Measurements from ENCODE around the gene RNU5B-1.
"Not testable (repeated sequence)": the region's sequence is repeated elsewhere in the genome, so short reads cannot be mapped to it uniquely, and the experiment has no call there.

Gene RNU5B-1

DNA sequence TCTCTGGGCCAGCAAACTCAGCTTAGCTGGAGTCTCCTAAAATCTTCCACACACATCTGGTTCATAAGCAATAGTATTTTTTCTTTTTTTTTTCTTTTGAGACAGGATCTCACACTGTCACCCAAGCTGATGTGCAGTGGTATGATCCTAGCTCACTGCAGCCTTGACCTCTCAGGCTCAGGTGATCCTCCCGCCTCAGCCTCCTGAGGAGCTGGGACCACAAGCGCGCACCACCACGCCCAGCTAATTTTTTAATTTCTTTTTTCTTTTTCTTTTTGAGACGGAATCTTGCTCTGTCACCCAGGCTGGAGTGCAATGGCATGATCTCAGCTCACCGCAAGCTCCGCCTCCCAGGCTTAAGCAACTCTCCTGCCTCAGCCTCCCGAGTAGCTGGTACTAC lies 34.3 kb downstream of the RNU5B-1 start:
- no peak for FAIRE-seq
- DNase-seq (ENCODE audit: insufficient read length, low spot score), result no peak

GRCh38 chr15:65339416-65339815 lies 34.9 kb downstream of the RNU5B-1 start:
- DNase-seq (ENCODE audit: insufficient read length, low spot score), result no peak
- no peak for FAIRE-seq

DNA sequence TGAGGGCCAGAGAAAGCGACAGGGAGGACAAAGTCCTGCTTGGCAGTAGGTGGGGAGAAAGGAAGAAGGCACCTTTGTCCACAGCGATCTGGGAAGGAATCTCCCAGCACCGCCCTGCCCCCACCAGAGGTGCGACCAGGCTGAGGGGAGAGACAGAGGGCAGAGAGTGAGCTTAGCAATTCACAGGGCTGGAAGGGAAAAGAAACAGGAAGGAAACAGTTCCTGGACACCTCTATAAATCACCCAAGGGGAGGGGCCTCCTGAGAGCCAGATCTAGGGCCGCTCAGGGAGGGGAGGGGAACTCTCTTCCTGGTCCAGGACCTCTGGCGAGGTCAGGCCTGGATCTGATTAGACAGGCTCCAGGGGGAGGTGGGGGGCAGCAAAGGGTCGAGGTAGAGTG lies 35.4 kb downstream of the RNU5B-1 start:
- DNase-seq (ENCODE audit: insufficient read length, low spot score) (no peak), FAIRE-seq (no peak)

GRCh38 chr15:65342493-65342892 lies 38.0 kb downstream of the RNU5B-1 start:
- no peak for FAIRE-seq

GRCh38 chr15:65343374-65343981 lies 39.0 kb downstream of the RNU5B-1 start:
- no peak for DNase-seq (ENCODE audit: insufficient read length, low spot score)
- FAIRE-seq, result no peak

More at GRCh38 chr15:65342493-65342892, 38.0 kb downstream of the RNU5B-1 start:
- no peak for DNase-seq (ENCODE audit: insufficient read length, low spot score)

DNA sequence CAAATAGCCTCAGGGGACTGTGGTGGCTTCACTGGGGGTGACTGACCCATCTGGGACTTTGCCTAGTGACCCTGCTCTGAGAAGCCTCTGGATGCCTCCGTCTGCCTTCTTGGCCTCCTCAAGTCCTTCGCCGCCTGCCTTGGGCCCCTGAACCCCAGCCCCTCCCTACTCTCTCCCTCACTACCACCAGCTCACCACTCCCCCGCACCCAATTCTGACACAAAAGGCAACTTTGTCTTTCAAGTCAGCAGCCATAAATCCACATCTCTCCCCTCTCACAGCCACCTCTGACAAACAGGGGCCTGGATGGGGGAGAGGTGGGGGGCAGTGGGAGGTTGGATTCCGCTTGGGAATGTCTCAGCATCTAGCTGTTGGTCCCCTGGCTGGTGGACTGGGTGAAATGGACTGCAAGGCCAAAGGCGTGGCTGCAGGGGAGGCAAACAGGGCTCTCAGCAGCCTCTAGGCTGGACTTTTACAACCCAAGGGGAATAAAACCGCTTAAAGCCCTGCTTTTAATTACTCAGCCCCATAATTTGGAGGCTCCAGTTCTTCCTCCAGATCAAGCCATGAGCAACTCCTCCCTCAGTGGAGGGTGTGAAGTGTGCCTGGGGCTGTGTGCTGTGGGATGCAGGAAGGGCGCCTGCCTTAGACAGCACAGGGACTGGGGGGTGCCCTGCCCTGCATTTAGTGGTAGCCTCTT lies 39.9 kb downstream of the RNU5B-1 start:
- no peak for DNase-seq (ENCODE audit: insufficient read length, low spot score)
- no peak for FAIRE-seq

GRCh38 chr15:65344914-65345275 lies 40.4 kb downstream of the RNU5B-1 start:
- FAIRE-seq, result no peak
- DNase-seq (ENCODE audit: insufficient read length, low spot score), result no peak

DNA sequence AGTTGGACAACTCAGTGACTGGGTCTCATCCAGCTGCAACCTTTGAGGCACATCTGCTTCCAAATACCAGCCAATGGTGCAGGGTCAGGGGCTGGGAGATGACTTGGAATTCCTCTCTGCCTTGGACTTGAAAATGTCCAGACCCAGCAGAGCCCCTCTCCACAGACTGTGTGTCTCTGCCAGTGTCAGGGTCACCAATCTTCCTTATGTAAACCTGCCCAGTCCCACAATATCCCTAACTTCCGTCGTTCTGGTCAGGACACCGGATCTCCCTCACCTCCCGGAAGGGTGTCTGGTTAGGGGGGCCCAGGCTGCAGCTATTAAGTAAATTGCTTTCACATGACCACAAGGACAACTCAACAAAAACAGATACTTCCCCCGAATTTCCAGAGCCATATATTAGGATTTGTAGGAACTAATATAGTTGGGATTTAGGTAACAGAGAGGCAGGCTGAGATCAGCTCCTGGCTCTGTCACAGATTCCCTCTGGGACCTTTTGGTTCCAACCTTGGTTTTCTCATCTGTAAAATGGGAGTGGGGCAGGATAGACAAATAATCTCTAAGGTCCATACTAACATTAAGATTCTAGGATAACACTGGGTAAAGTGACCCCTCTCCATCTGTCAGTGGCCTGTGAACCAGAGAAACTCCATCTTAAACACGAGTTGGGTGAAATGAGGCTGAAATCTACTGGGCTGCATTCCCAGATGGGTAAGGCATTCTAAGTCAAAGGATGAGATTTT lies 42.5 kb downstream of the RNU5B-1 start:
- FAIRE-seq (no peak), DNase-seq (ENCODE audit: insufficient read length, low spot score) (no peak)

- not testable (repeated sequence) for DNase-seq (ENCODE audit: insufficient read length, low spot score); FAIRE-seq
Measured at GRCh38 chr15:65347756-65348155, 43.3 kb downstream of the RNU5B-1 start.

GRCh38 chr15:65349338-65349737 lies 44.9 kb downstream of the RNU5B-1 start:
- no peak for DNase-seq (ENCODE audit: insufficient read length, low spot score)
- no peak for FAIRE-seq

DNA sequence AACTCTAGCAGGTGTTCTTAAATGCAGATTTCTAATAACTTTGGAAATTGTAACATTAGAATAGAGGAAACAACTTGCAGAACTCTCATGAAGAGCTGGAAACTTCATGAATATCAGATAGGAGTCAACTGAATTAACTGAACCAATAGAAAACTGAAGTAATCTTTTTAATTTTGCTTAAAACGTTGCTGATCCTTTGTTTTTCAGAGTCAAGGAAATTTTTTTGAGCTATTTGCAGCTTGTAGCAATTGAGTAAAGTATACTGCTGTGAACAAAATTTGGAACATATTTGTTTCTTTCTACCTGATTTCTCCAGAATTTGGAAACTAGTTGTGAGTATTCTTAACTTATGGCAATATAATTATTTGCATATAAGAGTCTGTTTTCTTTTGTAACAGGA lies 47.5 kb downstream of the RNU5B-1 start:
- FAIRE-seq; DNase-seq (ENCODE audit: insufficient read length, low spot score): not testable (repeated sequence)

Measured in HTR-8/SVneo (cell line).